Measurements from ENCODE around the gene TTLL8. TPM values are rescaled to one million over a fixed set of nuclear protein-coding genes. Genes with fewer than 3 reads are reported as not detected.

The TTLL8 gene
- total RNA-seq, 1 experiment from 2014 or later, result not detected

DNA sequence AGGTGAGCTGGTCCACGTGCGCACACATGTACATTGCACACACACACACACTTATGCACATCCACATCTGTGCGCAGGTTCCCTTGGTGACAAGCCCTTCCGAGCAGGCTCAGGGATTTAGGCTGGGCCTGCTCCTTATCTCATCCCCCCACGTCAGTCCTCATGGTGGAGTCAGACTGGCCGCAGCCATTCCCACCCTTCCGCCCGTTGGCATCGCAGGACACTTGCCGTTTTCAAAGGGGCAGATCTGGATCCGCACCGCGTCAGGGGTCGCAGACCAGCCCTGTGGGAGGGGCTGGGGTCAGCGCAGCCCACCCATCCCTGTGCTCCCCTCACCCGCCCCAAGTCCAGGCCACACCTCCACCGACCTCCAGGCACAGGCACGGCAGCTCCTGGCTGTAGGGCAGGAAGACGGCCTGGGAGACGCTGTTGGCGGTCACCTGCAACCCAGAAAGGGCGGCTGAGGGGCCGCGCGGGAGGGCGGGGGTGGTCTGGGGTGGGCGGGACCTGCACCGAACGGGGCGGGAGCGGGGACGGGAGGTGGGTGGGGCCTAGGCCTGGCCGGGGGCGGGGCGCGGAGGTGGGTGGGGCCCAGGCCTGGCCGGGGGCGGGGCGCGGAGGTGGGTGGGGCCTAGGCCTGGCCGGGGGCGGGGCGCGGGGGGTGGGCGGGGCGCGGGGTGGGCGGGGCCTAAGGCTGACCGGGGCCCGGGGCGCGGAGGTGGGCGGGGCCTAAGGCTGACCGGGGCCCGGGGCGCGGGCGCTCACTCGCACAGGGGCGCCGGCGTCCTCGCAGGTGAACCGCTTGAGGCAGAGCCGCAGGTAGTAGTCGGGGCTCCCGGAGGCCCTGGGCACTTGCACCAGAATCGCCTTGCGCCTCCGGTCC lies 58.8 kb downstream of the TTLL8 start:
- CTCF ChIA-PET, result no interaction called here
- POLR2A ChIA-PET, result no interaction called here
- ATAC-seq (no peak), DNase-seq (ENCODE audit: low read depth, low spot score) (no peak)
- Histone ChIP-seq H3K27ac (ENCODE audit: low read length) (no peak overlapping the region), H3K36me3 (ENCODE audit: control insufficient read depth, insufficient read depth, low read length) (no peaks in the 10 kb centered on the region), H3K4me3 (ENCODE audit: low read depth in 2 of 2, low read length in 2 of 2) (no peak overlapping the region), H3K9me3 (ENCODE audit: control insufficient read depth, insufficient read depth, low read depth, low read length) (no peaks in the 10 kb centered on the region), H3K27me3 (ENCODE audit: control insufficient read depth, insufficient read depth, low read length) (no peaks in the 10 kb centered on the region), H3K4me1 (ENCODE audit: control insufficient read depth, insufficient read depth, low read length) (peaks cover 18% of the 10 kb centered on the region)
- TF ChIP-seq TCF7L2 (IDR thresholded peaks at IDR 0.05; ENCODE audit: low read depth, low read length), result no peak
- TF ChIP-seq, protein P1, sequence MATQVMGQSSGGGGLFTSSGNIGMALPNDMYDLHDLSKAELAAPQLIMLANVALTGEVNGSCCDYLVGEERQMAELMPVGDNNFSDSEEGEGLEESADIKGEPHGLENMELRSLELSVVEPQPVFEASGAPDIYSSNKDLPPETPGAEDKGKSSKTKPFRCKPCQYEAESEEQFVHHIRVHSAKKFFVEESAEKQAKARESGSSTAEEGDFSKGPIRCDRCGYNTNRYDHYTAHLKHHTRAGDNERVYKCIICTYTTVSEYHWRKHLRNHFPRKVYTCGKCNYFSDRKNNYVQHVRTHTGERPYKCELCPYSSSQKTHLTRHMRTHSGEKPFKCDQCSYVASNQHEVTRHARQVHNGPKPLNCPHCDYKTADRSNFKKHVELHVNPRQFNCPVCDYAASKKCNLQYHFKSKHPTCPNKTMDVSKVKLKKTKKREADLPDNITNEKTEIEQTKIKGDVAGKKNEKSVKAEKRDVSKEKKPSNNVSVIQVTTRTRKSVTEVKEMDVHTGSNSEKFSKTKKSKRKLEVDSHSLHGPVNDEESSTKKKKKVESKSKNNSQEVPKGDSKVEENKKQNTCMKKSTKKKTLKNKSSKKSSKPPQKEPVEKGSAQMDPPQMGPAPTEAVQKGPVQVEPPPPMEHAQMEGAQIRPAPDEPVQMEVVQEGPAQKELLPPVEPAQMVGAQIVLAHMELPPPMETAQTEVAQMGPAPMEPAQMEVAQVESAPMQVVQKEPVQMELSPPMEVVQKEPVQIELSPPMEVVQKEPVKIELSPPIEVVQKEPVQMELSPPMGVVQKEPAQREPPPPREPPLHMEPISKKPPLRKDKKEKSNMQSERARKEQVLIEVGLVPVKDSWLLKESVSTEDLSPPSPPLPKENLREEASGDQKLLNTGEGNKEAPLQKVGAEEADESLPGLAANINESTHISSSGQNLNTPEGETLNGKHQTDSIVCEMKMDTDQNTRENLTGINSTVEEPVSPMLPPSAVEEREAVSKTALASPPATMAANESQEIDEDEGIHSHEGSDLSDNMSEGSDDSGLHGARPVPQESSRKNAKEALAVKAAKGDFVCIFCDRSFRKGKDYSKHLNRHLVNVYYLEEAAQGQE (IDR thresholded peaks at IDR 0.05; ENCODE audit: insufficient read depth in 1 of 2, low read depth in 2 of 2, low read length in 1 of 2), result no peak
- TF ChIP-seq SIN3A (IDR thresholded peaks at IDR 0.05; ENCODE audit: borderline replicate concordance, insufficient read depth, low read depth, low read length), result no peak
- TF ChIP-seq POLR2AphosphoS5 (IDR thresholded peaks at IDR 0.05; ENCODE audit: low read depth, low read length), result no peak
- TF ChIP-seq, protein P2, sequence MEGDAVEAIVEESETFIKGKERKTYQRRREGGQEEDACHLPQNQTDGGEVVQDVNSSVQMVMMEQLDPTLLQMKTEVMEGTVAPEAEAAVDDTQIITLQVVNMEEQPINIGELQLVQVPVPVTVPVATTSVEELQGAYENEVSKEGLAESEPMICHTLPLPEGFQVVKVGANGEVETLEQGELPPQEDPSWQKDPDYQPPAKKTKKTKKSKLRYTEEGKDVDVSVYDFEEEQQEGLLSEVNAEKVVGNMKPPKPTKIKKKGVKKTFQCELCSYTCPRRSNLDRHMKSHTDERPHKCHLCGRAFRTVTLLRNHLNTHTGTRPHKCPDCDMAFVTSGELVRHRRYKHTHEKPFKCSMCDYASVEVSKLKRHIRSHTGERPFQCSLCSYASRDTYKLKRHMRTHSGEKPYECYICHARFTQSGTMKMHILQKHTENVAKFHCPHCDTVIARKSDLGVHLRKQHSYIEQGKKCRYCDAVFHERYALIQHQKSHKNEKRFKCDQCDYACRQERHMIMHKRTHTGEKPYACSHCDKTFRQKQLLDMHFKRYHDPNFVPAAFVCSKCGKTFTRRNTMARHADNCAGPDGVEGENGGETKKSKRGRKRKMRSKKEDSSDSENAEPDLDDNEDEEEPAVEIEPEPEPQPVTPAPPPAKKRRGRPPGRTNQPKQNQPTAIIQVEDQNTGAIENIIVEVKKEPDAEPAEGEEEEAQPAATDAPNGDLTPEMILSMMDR (IDR thresholded peaks at IDR 0.05), result no peak
- intact Hi-C loops (cut with micrococcal nuclease; ENCODE audit: unreplicated experiment) (no loop called here), in situ Hi-C loops (cut with HindIII; ENCODE audit: low pct_unique_long_range_greater_than_20kb, low sequenced_read_pairs) (no loop called here)
- BruUV-seq (replicated peaks), result no TSS peak

DNA sequence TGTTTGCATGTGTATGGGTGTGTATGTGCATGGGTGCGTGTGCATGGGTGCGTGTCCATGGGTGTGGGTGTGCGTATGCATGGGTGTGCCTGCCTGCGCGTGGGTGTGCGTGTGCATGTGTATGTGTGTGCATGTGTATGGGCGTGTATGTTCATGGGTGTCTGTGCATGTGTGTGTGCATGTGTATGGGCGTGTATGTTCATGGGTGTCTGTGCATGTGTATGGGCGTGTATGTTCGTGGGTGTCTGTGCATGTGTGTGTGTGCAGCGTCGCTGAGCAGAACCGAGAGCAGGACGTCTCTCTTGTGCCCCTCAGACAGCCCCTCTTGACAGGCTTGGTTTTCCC lies 59.4 kb downstream of the TTLL8 start:
- Histone ChIP-seq H3K36me3 (ENCODE audit: control insufficient read depth, insufficient read depth, low read length) (no peaks in the 10 kb centered on the region), H3K4me3 (ENCODE audit: low read depth in 2 of 2, low read length in 2 of 2) (no peak overlapping the region), H3K27ac (ENCODE audit: low read length) (no peak overlapping the region), H3K9me3 (ENCODE audit: control insufficient read depth, insufficient read depth, low read depth, low read length) (no peaks in the 10 kb centered on the region), H3K27me3 (ENCODE audit: control insufficient read depth, insufficient read depth, low read length) (no peaks in the 10 kb centered on the region), H3K4me1 (ENCODE audit: control insufficient read depth, insufficient read depth, low read length) (peaks cover 21% of the 10 kb centered on the region)
- DNase-seq (ENCODE audit: low read depth, low spot score) (no peak), ATAC-seq (no peak)
- in situ Hi-C loops (cut with HindIII; ENCODE audit: low pct_unique_long_range_greater_than_20kb, low sequenced_read_pairs), result no loop called here
- intact Hi-C loops (cut with micrococcal nuclease; ENCODE audit: unreplicated experiment), result no loop called here
- BruUV-seq (replicated peaks), result no TSS peak
- ChIA-PET POLR2A (no interaction called here), CTCF (no interaction called here)
- TF ChIP-seq, protein P1 (IDR thresholded peaks at IDR 0.05; ENCODE audit: insufficient read depth in 1 of 2, low read depth in 2 of 2, low read length in 1 of 2), result no peak
- TF ChIP-seq TCF7L2 (IDR thresholded peaks at IDR 0.05; ENCODE audit: low read depth, low read length) (no peak), SIN3A (IDR thresholded peaks at IDR 0.05; ENCODE audit: borderline replicate concordance, insufficient read depth, low read depth, low read length) (no peak), POLR2AphosphoS5 (IDR thresholded peaks at IDR 0.05; ENCODE audit: low read depth, low read length) (no peak)
- TF ChIP-seq, protein P2 (IDR thresholded peaks at IDR 0.05), result no peak

All from Panc1 (cell line).